Mesodermal cell (in vitro differentiated cells): ENCODE measurements around the gene NOVA2.

Experiments used
- H3K27ac ChIP-seq: 2 replicates; pipeline ENCODE4 v1.7.0; 2013; ENCODE audit warnings: mild to moderate bottlenecking, low read depth, low read length, moderate library complexity; ENCODE audit not compliant: severe bottlenecking
- H3K36me3 ChIP-seq: 2 replicates; pipeline ENCODE4 v1.7.1; 2013; ENCODE audit warnings: mild to moderate bottlenecking, low read length, moderate library complexity; ENCODE audit not compliant: control insufficient read depth, insufficient read depth
- H3K4me1 ChIP-seq: one replicate; pipeline ENCODE4 v1.7.1; 2013; ENCODE audit warnings: mild to moderate bottlenecking, low read length; ENCODE audit not compliant: insufficient read depth, control insufficient read depth, poor library complexity, severe bottlenecking
- H3K4me3 ChIP-seq: 2 replicates; pipeline ENCODE4 v1.7.0; 2013; ENCODE audit warnings: low read length, control low read depth, mild to moderate bottlenecking; ENCODE audit not compliant: insufficient read depth, poor library complexity, severe bottlenecking; ENCODE audit errors: extremely low read depth
- H3K9me3 ChIP-seq: 2 replicates; pipeline ENCODE4 v1.7.1; 2013; ENCODE audit warnings: mild to moderate bottlenecking, low read length, moderate library complexity; ENCODE audit not compliant: control insufficient read depth
- WGBS, 2 experiments: methylation state at CpG; one replicate each; pipeline ENCODE4 v1.1.5; 2013; ENCODE audit warnings: missing lambda C conversion rate in 2 of 2; ENCODE audit not compliant: insufficient coverage in 2 of 2; 5-methylcytosine and 5-hydroxymethylcytosine counted together

The NOVA2 gene

DNA sequence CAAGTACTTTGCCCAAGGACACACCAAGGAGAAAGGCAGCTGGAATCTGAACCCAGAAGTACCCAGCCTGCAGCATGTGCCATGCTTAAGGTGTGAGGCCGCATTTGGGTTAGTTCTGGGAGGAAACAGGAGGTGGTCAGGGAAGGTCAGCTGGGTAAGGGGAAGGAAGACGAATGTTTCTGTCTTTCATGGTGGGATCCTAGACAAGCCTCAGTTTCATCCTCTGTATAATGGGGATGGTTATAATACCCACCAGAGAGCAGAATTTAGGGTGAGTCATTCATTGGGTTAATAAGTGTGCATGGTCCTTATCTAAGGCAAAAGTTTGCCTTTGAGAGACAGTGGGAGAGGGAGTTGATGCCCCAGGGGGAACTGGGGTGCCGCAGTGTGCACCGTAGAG is 25.2 kb upstream of the NOVA2 start:
- Histone ChIP-seq H3K4me3 (no peak overlapping the region), H3K36me3 (peaks cover 12% of the 10 kb centered on the region), H3K9me3 (no peaks in the 10 kb centered on the region), H3K27ac (no peak overlapping the region), H3K4me1 (peaks cover 6% of the 10 kb centered on the region)
- WGBS, 2 experiments, result 85 to 94% methylated on average over 2 to 4 of the region's 4 CpGs

DNA sequence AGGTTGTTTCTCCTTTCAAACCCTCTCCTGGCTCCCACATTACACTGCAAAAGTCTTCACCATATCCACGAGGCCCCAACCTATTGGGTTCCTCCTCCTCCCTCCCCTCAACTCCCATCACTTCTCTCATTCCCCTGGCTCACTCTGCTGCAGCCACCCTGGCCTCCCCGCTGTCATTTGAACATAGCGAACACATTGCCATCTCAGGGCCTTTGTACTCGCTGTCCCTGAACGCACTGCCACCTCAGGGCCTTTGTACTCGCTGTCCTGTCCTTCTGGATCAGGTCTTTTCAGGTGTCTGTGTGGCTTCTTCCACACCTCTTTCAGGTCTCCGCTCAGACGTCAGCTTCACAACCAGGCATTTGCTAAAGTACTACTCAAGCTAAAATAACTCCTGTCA is 23.3 kb upstream of the NOVA2 start:
- WGBS, 2 experiments, result 91% methylated on average over 7 to 8 of the region's 8 CpGs
- Histone ChIP-seq H3K36me3 (peaks cover 6% of the 10 kb centered on the region), H3K4me1 (peaks cover 6% of the 10 kb centered on the region), H3K9me3 (no peaks in the 10 kb centered on the region), H3K27ac (no peak overlapping the region), H3K4me3 (no peak overlapping the region)

DNA sequence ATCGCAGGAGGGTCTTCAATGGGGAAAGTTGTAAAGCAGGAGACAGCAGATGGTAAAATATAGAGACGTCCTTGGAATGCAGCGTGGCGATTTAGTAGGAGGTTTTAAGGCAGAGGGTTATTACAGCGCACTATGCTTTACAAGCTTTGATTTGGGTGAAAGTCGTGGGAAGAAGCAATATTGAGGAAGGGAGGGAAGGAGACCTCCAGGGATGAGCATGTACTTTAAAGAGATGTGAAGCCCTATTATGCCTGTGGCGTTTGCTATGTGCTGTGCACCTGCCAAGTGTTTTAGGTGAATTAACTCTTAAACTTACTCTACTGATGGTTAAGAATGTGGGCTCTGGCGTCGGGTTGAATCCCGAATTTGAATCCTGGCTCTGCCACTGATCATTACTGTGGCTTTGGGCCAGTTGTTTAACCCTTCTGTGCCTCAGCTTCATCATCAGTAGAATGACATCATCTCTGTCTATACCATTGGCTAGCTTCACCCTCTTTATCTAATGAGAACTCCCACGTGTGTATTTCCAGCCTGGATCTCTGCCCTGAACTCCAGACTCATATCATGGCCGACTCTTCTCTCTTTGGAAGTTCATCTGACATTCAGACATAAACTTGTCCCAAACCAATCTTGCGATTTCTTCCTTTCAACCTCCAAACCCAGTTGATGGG is 22.2 kb upstream of the NOVA2 start:
- H3K4me3 ChIP-seq, result peak overlapping the region; percentile 80
- H3K36me3 ChIP-seq, result peaks cover 6% of the 10 kb centered on the region
- 12 to 17% methylated on average over 12 of the region's 13 CpGs for WGBS, 2 experiments
- no peaks in the 10 kb centered on the region for H3K9me3 ChIP-seq
- peaks cover 6% of the 10 kb centered on the region for H3K4me1 ChIP-seq
- H3K27ac ChIP-seq, result no peak overlapping the region

DNA sequence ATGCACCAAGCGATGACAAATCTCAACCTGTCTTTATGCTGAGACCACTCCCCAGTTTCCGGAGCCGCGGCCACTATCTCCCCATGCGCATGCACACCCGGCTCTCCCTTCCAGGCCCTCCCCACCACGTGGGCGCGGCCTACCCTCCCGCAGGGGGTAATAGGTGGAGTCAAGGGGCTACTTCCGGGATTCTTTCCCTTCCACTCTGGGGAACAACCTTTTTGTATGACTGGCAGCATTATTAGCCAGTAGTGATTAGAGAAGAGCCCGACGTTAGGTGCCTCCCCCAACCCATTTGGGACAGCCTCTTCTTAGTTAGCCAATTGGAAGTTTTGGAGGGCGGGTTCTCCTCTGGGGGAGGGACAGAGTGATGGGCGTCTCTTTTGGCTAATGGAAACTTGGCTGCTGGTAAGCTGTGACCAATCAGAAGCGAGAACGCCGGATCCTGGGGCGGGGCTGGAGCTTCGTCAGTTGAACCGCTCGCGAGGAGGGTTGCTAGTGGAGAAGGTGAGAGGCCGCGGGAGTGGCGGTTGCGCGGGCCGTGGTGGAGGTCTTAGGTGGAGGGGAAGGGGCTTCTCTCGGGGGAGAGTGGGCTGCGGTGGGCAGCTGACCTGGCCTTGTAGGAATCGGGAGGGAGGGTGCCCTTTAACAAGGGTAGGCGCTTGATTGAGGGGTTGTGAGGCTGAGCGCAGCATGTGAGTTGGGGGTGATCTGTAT is 21.5 kb upstream of the NOVA2 start, which contains the start of gene CCDC61:
Gene CCDC61 (plus strand): TSS at position 470 of the 717 bp plus-strand sequence. CDS start 7,552 bp downstream, outside the sequence.
- Histone ChIP-seq H3K27ac (peak within 1 kb of the TSS; percentile 64), H3K9me3 (no peaks in the 10 kb centered on the region), H3K4me1 (no peaks in the 10 kb centered on the region), H3K4me3 (peak within 1 kb of the TSS; percentile 80), H3K36me3 (peaks cover 6% of the 10 kb centered on the region)
- WGBS, 2 experiments, result 0 to 2% methylated on average over 12 to 18 of the region's 34 CpGs

DNA sequence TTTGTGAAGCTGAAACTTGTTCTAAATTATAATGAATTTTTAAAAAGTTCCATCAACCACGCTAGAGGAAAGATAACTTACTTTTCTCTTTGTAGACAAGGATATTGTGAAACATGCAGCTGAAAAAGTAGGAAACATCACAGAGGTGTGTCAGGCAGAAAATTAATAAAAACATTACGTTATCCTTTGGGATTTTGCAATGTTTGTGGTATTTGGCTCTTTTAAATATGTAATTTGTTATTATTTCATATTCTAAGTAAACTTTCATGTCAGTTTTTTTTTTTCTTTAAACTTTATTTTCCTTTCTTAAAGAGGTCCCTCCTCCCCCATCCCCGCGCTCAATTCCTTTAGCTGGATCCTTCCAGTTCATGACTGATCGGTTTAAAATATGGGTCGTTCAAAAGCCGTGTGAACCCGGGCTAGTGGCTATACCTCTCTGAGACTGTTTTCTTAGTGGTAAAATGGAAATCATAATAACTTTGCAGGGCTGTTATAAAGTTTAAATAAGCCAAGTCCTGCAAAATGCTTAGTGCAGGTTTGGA is 20.9 kb upstream of the NOVA2 start:
- Histone ChIP-seq H3K4me1 (no peaks in the 10 kb centered on the region), H3K4me3 (peak overlapping the region; percentile 80), H3K36me3 (peaks cover 6% of the 10 kb centered on the region), H3K27ac (peak overlapping the region; percentile 64), H3K9me3 (no peaks in the 10 kb centered on the region)
- WGBS, 2 experiments, result 7% methylated on average over 3 of the region's 8 CpGs; no CpG with 5 or more reads in 1 of the 2 experiments

DNA sequence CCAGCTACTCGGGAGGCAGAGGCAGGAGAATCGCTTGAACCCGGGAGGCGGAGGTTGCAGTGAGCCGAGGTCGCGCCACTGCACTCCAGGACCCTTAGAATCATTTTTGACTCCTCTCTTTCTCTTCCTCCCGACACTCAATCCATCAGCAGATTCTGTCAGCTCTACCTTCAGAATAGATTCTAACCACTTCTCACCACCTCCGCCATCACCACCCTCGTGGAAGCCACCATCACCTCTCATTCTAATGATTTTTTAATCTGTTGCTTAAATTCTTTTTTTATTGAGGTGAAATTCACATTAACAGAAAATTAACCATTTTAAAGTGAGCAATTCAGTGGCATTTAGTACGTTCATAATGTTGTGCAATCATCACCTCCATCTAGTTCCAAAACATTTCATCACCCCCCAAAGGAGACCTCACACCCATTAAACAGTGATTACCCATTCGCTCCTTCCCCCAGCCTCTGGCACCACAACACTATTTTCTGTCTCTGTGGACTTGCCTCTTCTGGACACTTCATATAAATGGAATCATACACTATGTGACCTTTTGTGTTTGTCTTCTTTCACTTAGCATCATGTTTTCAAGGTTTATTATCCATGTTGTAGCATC is 16.6 kb upstream of the NOVA2 start:
- Histone ChIP-seq H3K27ac (no peak overlapping the region), H3K9me3 (no peaks in the 10 kb centered on the region), H3K4me1 (no peaks in the 10 kb centered on the region), H3K4me3 (no peak overlapping the region), H3K36me3 (no peaks in the 10 kb centered on the region)
- 79 to 91% methylated on average over 7 to 9 of the region's 12 CpGs for WGBS, 2 experiments

DNA sequence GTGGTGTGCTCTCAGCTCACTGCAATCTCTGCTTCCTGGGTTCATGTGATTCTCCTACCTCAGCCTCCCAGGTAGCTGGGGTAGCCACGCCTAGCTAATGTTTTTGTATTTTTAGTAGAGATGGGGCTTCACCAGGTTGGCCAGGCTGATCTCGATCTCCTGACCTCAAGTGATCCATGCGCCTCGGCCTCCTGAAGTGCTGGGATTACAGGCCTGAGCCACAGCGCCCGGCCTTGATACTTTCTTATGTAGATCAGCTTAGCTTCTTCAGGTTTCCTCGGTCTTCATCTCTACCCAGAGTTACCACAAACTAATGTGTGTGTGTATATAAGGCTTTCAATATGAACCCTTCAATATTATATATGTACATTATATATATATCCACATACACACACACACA is 11.7 kb upstream of the NOVA2 start:
- Histone ChIP-seq H3K4me1 (no peaks in the 10 kb centered on the region), H3K27ac (no peak overlapping the region), H3K4me3 (no peak overlapping the region), H3K9me3 (no peaks in the 10 kb centered on the region), H3K36me3 (no peaks in the 10 kb centered on the region)
- WGBS, 2 experiments, result 82 to 88% methylated on average over 4 to 5 of the region's 7 CpGs

DNA sequence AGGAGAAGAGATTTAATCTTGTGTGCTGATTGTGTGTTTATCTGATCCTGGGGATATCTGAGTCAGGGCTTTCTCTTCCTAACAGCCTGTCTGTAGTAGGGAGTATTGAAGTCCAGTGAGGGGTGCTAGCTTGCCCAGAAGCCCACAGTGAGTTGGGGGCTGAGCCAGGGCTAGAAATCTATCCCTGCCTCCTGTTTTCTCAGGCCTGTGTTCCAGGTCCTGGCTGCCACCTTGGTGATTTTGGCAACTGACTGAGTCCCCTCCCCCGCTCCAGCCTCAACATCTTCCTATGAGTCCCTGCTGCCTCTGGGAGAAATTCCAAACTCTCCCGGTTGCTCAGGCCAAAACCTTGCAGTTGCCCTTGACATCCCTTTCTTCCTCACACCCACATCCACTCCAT is 7.7 kb upstream of the NOVA2 start:
- Histone ChIP-seq H3K27ac (no peak overlapping the region), H3K4me3 (no peak overlapping the region), H3K9me3 (no peaks in the 10 kb centered on the region), H3K36me3 (no peaks in the 10 kb centered on the region), H3K4me1 (no peaks in the 10 kb centered on the region)
- WGBS, 2 experiments, result 52 to 59% methylated on average over 2 of the region's 2 CpGs

DNA sequence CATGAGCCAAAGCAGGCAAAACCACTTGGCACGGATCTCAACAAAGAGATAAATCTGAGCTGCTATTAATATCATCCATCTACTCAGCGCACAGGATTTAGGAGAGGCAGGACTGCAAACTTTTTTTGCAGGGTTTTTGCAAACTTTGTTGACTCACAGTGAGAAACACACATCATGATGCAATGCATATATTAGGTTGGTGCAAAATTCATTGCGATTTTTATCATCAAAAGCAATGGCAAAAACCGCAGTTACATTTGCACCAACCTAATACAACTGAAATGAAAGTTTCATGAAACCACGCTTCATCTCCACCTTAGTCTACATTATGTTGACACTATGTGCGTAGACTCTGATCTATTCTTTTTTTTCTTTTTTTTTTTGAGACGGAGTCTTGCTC is 4.5 kb upstream of the NOVA2 start:
- no peaks in the 10 kb centered on the region for H3K4me1 ChIP-seq
- H3K27ac ChIP-seq, result no peak overlapping the region
- H3K36me3 ChIP-seq, result no peaks in the 10 kb centered on the region
- H3K4me3 ChIP-seq, result no peak overlapping the region
- WGBS, 2 experiments, result 73 to 77% methylated on average over 6 of the region's 7 CpGs
- no peaks in the 10 kb centered on the region for H3K9me3 ChIP-seq

DNA sequence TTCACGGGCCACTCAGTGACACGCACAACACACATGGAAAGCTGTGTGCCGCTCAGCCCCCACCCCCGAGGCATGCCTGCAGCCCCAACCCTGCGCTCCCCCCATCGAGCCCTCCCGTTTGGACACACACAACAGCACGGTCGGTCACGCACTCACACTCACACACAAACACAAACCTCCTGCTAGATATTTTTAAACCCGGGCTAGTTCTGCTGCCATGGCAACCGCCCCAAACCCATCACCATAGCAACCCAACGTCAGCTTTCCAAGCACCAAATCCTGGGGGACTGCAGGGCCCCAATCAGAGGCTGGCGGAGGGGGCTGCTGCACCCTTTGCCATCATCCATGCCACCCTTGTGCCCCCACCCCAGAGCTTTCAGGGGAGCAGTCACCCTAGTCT is 2.5 kb upstream of the NOVA2 start:
- Histone ChIP-seq H3K9me3 (no peaks in the 10 kb centered on the region), H3K36me3 (no peaks in the 10 kb centered on the region), H3K4me3 (no peak overlapping the region), H3K4me1 (no peaks in the 10 kb centered on the region), H3K27ac (no peak overlapping the region)
- WGBS, 2 experiments, result 69 to 81% methylated on average over 12 to 14 of the region's 14 CpGs
